Fibroblast of pulmonary artery (primary cell): ENCODE data around the gene MB21D2.

Experiments
- DNase-seq: peaks from one replicate; pipeline ENCODE4 v3.0.0-alpha.2; 2010; ENCODE audit warnings: low read depth
- H3K4me3 ChIP-seq: replicated peaks from 2 replicates; pipeline ENCODE4 v1.5.1; 2011; ENCODE audit warnings: low read depth, mild to moderate bottlenecking, control low read depth, low read length, moderate library complexity
- TF ChIP-seq, protein P1 (sequence below): IDR thresholded peaks from 2 replicates; pipeline ENCODE4 v1.5.1; 2011; ENCODE audit warnings: mild to moderate bottlenecking, control low read depth, low read length, inconsistent platforms; ENCODE audit errors: missing control alignments

The MB21D2 gene

GRCh38 chr3:192931825-192932224 lies 14.2 kb upstream of the MB21D2 start:
- TF ChIP-seq, protein P1, sequence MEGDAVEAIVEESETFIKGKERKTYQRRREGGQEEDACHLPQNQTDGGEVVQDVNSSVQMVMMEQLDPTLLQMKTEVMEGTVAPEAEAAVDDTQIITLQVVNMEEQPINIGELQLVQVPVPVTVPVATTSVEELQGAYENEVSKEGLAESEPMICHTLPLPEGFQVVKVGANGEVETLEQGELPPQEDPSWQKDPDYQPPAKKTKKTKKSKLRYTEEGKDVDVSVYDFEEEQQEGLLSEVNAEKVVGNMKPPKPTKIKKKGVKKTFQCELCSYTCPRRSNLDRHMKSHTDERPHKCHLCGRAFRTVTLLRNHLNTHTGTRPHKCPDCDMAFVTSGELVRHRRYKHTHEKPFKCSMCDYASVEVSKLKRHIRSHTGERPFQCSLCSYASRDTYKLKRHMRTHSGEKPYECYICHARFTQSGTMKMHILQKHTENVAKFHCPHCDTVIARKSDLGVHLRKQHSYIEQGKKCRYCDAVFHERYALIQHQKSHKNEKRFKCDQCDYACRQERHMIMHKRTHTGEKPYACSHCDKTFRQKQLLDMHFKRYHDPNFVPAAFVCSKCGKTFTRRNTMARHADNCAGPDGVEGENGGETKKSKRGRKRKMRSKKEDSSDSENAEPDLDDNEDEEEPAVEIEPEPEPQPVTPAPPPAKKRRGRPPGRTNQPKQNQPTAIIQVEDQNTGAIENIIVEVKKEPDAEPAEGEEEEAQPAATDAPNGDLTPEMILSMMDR, result no peak
- DNase-seq, result no peak
- H3K4me3 ChIP-seq, result no peak overlapping the region

DNA sequence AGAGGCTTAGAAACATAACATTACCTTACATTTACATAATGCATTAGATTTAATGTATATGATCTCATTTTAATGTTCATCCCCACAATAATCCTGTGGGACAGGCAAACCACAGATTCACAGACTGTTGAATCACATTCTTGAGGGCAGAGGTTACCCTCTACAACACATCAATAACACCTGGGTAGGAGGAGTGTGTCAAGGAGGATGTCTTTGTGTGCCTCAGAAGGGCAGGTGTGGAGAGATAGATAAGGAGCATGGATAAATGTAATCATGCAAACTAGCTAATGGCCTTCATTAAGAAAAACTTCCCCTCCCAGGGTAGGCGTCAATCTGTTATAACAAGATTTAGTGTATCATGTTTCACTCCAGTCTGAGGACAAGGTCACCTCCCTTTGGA lies 12.9 kb upstream of the MB21D2 start:
- no peak for DNase-seq
- no peak overlapping the region for H3K4me3 ChIP-seq
- TF ChIP-seq, protein P1, result no peak

DNA sequence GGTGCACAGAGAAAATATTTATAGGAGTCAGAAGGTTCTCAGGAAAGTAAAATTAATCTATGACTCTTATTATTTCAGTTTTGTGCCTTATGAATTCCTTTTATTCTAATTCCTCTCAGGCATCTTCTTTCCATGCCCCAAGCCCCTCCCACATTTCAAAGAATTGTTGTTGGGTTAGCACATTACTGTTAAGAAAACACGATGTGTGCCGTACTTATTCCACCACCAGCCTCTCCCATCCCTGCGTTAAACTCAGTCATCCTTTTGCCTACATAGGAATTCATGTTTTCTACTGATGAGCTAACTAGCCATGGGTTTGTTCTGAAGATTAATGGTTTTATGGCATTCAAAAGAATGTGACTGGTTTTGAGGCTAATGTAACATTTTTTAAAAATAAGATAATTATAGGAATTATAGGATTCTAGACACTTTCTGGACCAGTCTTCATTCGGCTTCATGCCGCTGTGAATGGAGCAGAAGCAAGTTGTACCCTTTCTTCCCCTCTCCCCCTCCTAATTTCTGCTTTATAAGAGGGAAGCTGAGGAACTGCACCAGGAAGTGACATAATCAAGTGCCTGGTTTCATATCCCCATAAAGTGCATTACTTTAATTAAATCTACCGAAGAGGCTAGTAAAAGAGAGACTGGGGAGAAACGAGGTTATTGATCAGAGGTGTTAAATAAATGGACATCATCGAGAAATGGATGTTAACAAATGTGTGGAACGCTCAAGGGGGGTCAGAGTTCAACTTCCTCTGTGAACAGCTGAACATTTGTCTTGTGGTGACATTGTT lies 12.3 kb upstream of the MB21D2 start:
- peak; percentile 31 for DNase-seq
- H3K4me3 ChIP-seq, result no peak overlapping the region
- TF ChIP-seq, protein P1, result no peak

GRCh38 chr3:192929146-192929545 lies 11.5 kb upstream of the MB21D2 start:
- TF ChIP-seq, protein P1, result no peak
- no peak overlapping the region for H3K4me3 ChIP-seq
- peak; percentile 11 for DNase-seq

DNA sequence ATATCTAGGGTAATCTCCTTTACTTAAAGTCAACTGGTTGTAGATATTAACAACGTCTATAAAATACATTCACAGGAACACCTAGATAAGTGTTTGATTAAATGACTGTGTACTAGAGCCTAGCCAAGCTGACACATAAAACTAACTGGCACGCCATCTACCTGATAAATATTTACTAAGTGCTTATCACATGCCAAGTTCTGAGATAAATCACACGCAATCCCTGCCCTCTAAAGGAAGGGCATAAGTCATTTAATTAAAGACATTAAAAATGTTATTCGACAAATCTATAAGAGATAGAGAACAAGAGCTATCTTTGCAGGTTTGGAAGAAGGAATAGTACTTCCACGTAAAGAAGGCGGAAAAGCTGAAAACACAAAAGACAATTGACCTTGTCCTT lies 11.1 kb upstream of the MB21D2 start:
- no peak for DNase-seq
- no peak overlapping the region for H3K4me3 ChIP-seq
- TF ChIP-seq, protein P1, result no peak

DNA sequence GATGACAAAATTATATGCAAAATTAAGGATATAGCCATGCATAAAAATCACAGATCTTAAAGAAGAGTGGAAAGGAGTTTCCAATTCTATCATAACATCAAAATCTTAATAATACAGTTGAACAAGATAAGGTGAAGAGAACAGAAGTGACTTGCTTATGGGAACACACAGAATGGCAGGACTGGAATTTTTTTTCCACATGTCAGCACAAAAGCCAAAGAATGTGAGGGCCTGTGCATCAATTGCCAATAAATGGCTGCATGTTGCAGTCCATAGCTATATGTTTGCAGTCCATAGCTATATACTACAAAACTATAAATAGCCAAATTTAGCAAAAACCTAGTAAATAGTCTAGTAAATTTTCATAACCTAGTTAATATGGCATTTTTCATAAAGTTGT lies 10.4 kb upstream of the MB21D2 start:
- no peak for DNase-seq
- TF ChIP-seq, protein P1, result no peak
- no peak overlapping the region for H3K4me3 ChIP-seq

DNA sequence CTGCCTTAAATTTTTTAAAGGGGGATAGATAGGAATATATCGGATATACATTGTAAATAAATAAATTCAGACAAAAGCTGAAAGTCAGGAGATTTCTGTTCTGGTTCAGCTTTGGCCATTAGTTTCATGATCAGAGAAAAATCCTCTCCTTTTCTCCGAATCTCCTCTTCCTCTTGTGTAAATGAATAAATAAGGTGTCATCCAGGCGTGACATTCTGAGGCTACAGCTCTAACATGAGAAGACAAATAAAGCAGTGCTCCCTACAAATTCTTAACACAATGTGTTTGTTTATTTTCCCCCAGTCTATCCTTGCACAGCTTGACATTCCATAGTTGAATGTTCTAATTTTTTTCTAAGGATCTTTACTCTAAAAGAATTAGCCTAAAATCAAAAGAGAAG lies 9.4 kb upstream of the MB21D2 start:
- TF ChIP-seq, protein P1, result no peak
- no peak overlapping the region for H3K4me3 ChIP-seq

More for the DNA sequence above, 9.4 kb upstream of the MB21D2 start:
- no peak for DNase-seq
